GM19239 (cell line): Measurements from ENCODE around the gene BEND4.
A peak's percentile ranks its signal among the peaks of the same experiment; 100 is the strongest.

Experiments used
- DNase-seq: peaks from one replicate; pipeline ENCODE4 v3.0.0; 2011; ENCODE audit warnings: low spot score; ENCODE audit not compliant: insufficient read length
- FAIRE-seq: peaks from 2 replicates; lab custom pipeline; 2011; peaks lifted over from hg19 to GRCh38; lab: Jason Lieb, UNC

Gene BEND4

GRCh38 chr4:42119886-42120285 is 32.6 kb downstream of the BEND4 start:
- no peak for FAIRE-seq
- DNase-seq: no peak

- FAIRE-seq (no peak), DNase-seq (no peak)
Observed at GRCh38 chr4:42112846-42113245, 39.6 kb downstream of the BEND4 start.

GRCh38 chr4:42104521-42104920 is 47.9 kb downstream of the BEND4 start:
- no peak for FAIRE-seq
- DNase-seq: no peak

GRCh38 chr4:42101446-42101975 is 50.9 kb downstream of the BEND4 start:
- FAIRE-seq (no peak), DNase-seq (no peak)

- DNase-seq (no peak), FAIRE-seq (peak; percentile 35)
Observed at GRCh38 chr4:42088386-42088785, 64.1 kb downstream of the BEND4 start.

GRCh38 chr4:42083816-42084215 is 68.6 kb downstream of the BEND4 start:
- FAIRE-seq (no peak), DNase-seq (no peak)

- peak; percentile 78 for FAIRE-seq
- DNase-seq: no peak
Observed at GRCh38 chr4:42080306-42080705, 72.1 kb downstream of the BEND4 start.

GRCh38 chr4:42078184-42078801 is 74.2 kb downstream of the BEND4 start:
- peak; percentile 13 for DNase-seq
- FAIRE-seq: peak; percentile 90

- FAIRE-seq (peak; percentile 58), DNase-seq (no peak)
Observed at GRCh38 chr4:42074294-42074693, 78.2 kb downstream of the BEND4 start.

- no peak for FAIRE-seq
Observed at GRCh38 chr4:42070463-42070862, 82.0 kb downstream of the BEND4 start.

GRCh38 chr4:42067264-42067663 is 85.2 kb downstream of the BEND4 start:
- no peak for DNase-seq
- FAIRE-seq: no peak

More at GRCh38 chr4:42070463-42070862, 82.0 kb downstream of the BEND4 start:
- no peak for DNase-seq

GRCh38 chr4:42066402-42066801 is 86.1 kb downstream of the BEND4 start:
- peak; percentile 35 for FAIRE-seq

More at GRCh38 chr4:42066402-42066801, 86.1 kb downstream of the BEND4 start:
- no peak for DNase-seq
